Coronary artery (tissue), 2 donors: ENCODE results near the gene CD1C.
"Not testable (repeated sequence)": the region's sequence is repeated elsewhere in the genome, so short reads cannot be mapped to it uniquely, and the experiment has no call there.

Experiments used
- DNase-seq: peaks from one replicate; pipeline ENCODE4 v3.0.0-alpha.2; 2017; ENCODE audit warnings: low spot score
- H3K27ac ChIP-seq, 2 donors: fragments of 200-600 bp; sonication (generic); one replicate each; pipeline ENCODE4 v1.5.1; 2016 to 2019
- H3K4me3 ChIP-seq: fragments of 200-600 bp; sonication (generic); 2 replicates; pipeline ENCODE4 v1.5.1; 2016; ENCODE audit warnings: mild to moderate bottlenecking, moderate library complexity
- TF ChIP-seq, protein P1 (sequence below): fragments of 200-600 bp; sonication (generic); IDR thresholded peaks from one replicate; pipeline ENCODE4 v1.5.1; 2019; ENCODE audit warnings: antibody characterized with exemption

Gene CD1C

DNA sequence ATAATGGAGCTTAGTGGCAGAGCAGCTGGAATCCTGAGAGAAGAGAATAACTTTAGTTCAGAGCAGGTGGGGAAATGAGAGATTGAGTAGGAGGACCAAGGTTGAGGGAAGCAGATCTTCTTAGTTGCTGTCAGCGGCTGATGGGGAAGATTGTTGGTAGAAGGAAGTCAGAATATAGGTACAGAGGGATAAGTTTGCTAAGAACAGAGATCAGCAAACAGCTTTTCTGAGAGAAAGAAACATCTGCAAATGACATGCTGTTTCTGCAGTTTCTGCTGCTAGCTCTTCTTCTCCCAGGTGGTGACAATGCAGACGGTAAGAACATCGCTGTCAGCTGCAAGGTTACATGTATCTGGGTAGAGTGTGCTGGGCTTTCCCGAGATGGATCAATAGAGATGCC, at the start of gene CD1C:
TSS of gene CD1C (plus strand) at position 113 of the 400 bp plus-strand sequence. CDS start at position 255, 142 bp downstream.
- H3K4me3 ChIP-seq = no peak within 1 kb of the TSS
- H3K27ac ChIP-seq = no peak within 1 kb of the TSS
- no peak for DNase-seq
- TF ChIP-seq, protein P1, sequence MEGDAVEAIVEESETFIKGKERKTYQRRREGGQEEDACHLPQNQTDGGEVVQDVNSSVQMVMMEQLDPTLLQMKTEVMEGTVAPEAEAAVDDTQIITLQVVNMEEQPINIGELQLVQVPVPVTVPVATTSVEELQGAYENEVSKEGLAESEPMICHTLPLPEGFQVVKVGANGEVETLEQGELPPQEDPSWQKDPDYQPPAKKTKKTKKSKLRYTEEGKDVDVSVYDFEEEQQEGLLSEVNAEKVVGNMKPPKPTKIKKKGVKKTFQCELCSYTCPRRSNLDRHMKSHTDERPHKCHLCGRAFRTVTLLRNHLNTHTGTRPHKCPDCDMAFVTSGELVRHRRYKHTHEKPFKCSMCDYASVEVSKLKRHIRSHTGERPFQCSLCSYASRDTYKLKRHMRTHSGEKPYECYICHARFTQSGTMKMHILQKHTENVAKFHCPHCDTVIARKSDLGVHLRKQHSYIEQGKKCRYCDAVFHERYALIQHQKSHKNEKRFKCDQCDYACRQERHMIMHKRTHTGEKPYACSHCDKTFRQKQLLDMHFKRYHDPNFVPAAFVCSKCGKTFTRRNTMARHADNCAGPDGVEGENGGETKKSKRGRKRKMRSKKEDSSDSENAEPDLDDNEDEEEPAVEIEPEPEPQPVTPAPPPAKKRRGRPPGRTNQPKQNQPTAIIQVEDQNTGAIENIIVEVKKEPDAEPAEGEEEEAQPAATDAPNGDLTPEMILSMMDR = no peak

DNA sequence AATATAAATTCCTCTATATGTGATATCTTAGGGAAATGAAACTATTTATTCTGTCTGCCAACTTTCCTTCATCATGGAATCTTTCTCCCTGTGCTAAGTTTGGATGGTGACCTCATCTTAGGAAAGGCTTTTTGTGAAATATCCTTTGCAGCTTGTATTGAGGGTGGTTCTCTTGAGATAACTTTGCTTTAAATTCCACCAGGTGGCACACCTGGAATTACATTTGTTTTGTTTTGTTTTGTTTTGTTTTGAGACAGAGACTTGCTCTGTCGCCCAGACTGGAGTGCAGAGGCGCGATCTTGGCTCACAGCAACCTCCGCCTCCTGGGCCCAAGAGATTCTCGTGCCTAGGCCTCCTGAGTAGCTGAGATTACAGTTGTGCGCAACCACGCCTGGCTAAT, 43.1 kb upstream of the CD1C start:
- no peak overlapping the region for H3K4me3 ChIP-seq
- peak overlapping the region in 1 of 2 donors; percentile 55 for H3K27ac ChIP-seq
- no peak for DNase-seq
- TF ChIP-seq, protein P1 = no peak

DNA sequence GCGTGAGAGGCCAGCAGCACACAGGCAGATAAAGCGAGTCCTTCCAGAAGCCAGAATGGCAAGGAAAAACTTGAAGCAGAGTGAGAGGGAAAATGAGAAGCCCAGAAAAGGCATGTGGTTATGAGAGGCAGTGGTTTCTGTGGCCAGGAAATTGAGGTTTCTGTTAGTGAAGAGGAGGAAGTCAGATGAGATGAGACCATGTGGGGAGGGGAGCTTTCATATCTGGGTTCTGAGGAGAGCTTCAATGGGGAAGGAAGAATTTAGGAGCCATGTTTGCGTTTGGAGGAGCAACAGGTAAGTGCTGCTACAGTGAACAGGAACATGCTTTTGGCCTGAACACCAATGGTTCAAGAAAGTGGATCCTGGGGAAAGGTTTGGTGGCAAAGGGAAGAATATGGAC, 41.6 kb upstream of the CD1C start:
- TF ChIP-seq, protein P1 = no peak
- no peak for DNase-seq
- no peak overlapping the region for H3K4me3 ChIP-seq
- no peak overlapping the region for H3K27ac ChIP-seq

DNA sequence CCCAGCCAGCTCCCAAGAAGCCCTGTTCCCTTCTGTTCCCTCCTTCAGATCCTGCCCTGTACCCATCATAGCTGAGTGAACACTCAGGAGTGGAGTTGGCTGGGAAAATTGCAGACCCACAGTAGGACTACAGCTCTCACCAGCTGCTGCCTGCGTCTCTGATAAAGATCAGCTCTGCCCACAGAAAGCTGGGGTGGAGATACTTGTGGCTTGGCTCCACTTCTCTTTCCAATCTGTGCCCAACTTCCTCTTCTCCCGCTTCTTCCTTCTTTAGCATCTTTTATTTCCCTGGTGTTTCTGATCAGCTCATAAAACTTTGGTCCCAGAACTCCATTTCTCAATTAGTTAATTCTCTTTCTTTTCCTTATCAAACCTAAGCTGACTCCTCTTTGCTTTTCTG, 41.0 kb upstream of the CD1C start:
- H3K4me3 ChIP-seq = no peak overlapping the region
- H3K27ac ChIP-seq = no peak overlapping the region
- TF ChIP-seq, protein P1 = no peak
- DNase-seq = no peak

DNA sequence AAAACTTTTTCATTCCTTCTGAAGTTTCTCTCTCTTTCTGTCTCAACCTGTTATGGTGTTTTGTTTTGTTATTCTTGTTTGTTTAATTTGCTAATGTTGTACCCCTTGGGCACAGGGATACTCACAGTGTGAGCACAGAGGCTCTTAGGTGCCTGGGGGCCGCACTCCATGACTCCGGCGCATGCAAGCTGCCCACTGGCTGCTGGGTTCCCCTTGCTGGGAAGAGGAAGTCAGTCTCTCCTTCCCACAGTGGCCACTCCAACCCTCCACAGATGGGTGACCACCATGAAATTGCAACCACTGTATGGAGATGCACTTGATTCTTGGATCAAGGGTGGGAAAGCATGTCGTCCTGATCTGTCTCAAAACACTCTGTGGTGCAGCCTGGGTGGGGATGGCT, 40.1 kb upstream of the CD1C start:
- TF ChIP-seq, protein P1 = no peak
- no peak overlapping the region for H3K27ac ChIP-seq
- no peak overlapping the region for H3K4me3 ChIP-seq
- DNase-seq = no peak

DNA sequence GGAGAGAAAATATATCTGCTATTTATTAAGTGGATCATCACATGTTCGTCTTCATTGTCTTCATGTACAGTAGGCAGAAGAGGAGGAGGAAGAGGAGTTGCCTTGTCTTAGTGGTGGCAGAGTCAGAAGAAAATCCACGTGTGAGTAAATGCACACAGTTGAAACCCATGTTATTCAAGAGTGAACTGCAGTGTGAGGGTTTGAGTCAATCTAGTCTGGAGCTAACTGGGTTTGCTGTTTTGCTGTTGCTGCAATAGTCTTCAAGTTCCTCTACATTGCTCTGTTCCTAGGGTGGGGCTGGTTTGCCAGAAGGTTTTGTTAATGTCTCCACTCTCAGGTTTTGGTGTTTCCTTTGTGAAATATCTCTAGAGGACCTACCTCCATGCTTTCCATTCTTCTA, 38.6 kb upstream of the CD1C start:
- Histone ChIP-seq H3K4me3 (no peak overlapping the region), H3K27ac (no peak overlapping the region)
- TF ChIP-seq, protein P1 = no peak
- no peak for DNase-seq

DNA sequence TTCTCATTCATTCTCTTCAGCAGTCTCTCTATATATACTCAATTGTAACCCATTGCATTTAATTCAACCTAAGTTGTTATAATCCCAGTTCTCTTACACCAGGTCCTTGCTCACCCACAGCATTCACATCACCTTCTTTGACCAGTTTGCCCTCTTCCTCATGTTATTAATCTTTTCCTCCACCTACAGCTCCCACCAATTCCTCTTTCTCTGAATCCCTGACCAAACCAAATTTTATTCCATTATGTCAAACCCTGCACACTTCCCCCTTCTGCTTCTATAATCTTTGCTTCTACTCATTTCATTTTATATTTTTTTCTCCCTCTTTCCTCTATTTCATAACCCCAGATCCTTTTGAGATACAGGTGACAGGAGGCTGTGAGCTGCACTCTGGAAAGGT, 34.1 kb upstream of the CD1C start:
- Histone ChIP-seq H3K4me3 (no peak overlapping the region), H3K27ac (no peak overlapping the region)
- no peak for DNase-seq
- TF ChIP-seq, protein P1 = no peak

DNA sequence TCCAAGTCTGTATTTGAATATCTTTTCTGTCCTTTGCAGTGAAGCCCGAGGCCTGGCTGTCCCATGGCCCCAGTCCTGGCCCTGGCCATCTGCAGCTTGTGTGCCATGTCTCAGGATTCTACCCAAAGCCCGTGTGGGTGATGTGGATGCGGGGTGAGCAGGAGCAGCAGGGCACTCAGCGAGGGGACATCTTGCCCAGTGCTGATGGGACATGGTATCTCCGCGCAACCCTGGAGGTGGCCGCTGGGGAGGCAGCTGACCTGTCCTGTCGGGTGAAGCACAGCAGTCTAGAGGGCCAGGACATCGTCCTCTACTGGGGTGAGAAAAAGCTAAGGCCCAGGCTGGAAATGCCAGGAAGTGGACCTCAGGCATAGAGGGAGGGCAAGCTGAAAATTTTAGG, 33.0 kb upstream of the CD1C start:
- DNase-seq, H3K4me3 ChIP-seq, H3K27ac ChIP-seq: not testable (repeated sequence)
